AG10803 (cell line): ENCODE data around the gene FYB1.

Experiments
- DNase-seq: peaks from one replicate; pipeline ENCODE4 v3.0.0; 2010; ENCODE audit warnings: low read depth
- H3K4me3 ChIP-seq: 2 replicates; pipeline ENCODE4 v1.5.1; 2011; ENCODE audit warnings: mild to moderate bottlenecking, low read length, control low read depth
- TF ChIP-seq, protein P1 (sequence below): conservative IDR thresholded peaks from 2 replicates; pipeline ENCODE4 v1.5.1; 2011; ENCODE audit warnings: mild to moderate bottlenecking, low read length, control low read depth, inconsistent platforms

Gene FYB1

DNA sequence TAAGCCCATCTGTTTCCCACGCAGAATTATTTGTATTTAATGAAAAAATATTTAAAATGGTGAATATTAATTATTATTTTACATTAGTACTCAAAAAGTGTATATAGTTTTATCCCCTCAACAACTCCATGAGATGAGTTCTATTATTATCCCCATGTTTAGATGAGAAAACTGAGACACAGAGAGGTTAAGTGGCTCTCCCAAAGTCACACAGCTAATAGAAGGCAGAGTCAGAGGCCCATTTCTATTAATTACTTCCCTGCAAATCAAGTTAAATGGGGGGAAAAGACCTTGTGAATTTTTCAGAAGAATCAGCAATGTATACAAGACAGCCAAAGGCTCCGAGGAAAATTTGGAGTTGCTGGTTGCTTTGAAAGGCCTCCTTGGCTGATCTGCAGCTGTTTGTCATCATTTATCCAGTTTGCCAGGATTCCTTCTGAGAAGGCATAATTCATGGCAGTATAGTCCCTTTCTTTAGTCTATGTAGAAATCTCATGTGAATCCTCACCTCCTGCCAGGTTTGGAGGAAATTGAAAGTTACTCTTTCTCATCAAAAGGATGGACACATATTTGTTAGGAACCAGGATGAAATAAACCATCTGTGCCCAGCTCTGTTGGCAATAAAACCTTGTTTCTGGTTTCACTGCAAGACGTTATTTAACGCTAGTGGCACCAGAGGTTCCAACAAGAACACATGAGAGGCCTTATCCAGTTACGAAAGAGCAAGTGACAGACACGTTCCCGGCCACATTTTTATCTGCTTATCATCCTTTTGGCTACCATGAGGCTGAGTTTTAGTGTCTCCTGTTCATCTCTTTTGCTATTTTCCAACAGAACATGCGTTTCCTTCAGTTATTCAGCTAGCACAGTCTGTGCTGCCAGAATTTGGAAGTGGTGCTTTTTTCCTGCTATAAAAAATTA is 621 bp downstream of the FYB1 start:
- peak; percentile 45 for DNase-seq
- TF ChIP-seq, protein P1, sequence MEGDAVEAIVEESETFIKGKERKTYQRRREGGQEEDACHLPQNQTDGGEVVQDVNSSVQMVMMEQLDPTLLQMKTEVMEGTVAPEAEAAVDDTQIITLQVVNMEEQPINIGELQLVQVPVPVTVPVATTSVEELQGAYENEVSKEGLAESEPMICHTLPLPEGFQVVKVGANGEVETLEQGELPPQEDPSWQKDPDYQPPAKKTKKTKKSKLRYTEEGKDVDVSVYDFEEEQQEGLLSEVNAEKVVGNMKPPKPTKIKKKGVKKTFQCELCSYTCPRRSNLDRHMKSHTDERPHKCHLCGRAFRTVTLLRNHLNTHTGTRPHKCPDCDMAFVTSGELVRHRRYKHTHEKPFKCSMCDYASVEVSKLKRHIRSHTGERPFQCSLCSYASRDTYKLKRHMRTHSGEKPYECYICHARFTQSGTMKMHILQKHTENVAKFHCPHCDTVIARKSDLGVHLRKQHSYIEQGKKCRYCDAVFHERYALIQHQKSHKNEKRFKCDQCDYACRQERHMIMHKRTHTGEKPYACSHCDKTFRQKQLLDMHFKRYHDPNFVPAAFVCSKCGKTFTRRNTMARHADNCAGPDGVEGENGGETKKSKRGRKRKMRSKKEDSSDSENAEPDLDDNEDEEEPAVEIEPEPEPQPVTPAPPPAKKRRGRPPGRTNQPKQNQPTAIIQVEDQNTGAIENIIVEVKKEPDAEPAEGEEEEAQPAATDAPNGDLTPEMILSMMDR = no peak
- no peak overlapping the region for H3K4me3 ChIP-seq

DNA sequence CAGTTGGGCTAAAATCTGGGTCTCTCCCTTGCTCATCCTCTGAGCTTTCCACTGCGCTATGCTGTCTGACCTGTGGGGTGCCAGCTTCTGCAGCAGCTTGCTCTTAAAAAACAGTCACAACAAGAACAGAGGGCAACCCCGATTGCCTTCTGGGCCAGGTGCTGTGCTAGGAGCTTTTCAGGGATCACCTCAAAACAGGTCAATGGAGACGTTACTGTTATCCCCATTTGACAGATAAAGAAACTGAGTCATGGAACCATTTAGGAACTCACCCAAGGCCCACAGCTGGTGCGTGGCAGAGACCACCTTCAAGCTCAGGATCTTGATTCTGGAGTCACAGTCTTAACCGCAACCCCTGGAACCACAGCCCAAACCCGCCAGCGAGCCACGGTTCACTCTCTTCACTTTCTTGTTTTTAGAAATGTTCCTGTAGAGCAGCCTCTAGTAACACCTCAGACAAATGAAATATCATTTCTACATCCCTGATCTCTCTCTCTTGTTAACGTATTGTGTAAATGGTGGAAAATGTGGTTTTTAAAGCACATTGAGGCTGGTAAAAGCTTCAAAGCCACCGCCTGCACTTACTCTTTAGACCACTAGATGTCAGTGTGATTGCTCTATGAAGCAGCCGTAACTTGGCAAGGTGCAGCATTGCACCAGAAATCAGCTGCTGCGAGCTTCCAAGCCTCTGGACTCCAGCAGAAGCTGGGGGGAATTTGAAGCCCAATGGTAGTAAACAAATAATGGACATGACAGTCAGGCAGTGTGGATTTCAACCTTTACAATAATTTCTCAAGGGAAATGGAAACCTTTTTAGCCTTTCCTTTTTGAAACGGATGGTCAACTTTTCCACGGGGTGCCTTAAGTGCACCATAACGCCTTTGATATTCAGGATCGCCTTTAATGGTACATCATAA is 1.7 kb downstream of the FYB1 start:
- DNase-seq = peak; percentile 84
- H3K4me3 ChIP-seq = no peak overlapping the region

DNA sequence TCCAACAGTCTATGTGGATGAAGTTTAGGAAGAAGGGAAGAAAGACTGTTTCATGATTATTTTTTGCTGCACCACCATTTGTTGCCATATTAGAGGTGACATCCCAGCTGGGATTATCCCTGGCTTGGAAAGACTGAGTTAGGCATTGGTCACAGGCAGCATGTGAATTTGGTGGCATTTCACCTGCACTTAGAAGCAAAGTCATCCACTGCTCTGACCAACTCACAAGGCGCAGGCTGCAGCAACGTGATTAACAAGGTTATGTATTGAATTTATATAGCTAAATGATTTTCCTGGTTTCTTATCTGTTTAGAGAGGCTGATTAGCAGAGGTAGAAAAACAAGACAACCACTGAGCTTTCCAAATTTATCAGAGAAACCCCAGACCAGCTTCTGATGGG is 2.7 kb downstream of the FYB1 start:
- H3K4me3 ChIP-seq = no peak overlapping the region
- TF ChIP-seq, protein P1 = no peak
- DNase-seq = no peak

More for the DNA sequence above, 1.7 kb downstream of the FYB1 start:
- TF ChIP-seq, protein P1 = peak; percentile 96

DNA sequence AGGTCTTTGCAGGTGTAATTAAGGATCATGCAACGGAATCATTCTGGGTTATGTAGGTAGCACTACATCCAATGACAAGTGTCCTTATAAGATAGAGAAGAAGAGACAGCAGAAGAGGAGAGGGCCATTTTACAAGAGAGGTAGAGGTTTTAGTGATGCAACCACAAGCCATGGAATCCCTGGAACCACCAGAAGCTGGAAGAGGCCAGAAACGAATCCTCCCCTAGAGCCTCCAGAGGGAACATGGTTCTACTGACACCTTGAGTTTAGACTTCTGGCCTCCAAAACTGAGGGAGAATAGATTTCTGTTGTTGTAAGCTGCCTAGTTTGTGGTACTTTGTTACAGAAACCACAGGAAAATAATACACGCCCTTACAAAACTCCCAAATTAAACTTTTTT is 3.5 kb downstream of the FYB1 start:
- TF ChIP-seq, protein P1 = no peak
- DNase-seq = no peak
- H3K4me3 ChIP-seq = no peak overlapping the region

DNA sequence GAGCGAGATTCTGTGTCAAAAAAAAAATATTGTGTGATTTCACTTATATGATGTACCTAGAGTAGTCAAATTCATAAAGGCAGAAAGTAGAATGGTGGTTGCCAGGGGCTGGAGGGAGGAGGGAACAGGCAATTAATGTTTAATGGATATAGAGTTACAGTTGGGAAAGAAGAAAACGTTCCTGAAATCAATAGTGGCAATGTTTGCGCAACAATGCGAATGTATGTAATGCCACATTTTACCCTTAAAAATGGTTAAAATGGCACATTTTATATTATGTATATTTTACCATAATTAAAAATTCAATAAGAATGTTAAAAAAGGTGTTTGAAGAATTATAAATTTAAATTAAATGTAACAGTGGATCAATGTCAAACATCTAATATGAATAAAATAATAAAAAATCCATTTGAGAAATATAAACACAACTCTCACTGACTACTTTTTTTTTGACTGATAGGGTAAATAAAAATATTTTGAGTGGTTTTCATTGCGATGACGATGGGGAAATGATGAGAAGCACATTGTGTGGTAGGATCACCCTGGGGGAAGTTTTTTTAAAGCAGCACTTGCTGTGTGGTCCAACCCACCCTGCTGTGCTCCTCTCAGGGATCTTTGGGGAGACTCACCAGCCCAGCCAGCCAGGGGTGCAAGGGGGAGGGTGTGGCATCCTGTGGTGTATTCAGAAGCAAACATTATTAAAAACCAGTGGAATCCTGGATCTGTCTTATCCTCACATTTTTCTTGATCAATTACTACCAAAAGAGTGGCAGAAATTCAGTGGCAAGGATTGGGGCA is 4.3 kb downstream of the FYB1 start:
- TF ChIP-seq, protein P1 = no peak
- no peak for DNase-seq
- no peak overlapping the region for H3K4me3 ChIP-seq

DNA sequence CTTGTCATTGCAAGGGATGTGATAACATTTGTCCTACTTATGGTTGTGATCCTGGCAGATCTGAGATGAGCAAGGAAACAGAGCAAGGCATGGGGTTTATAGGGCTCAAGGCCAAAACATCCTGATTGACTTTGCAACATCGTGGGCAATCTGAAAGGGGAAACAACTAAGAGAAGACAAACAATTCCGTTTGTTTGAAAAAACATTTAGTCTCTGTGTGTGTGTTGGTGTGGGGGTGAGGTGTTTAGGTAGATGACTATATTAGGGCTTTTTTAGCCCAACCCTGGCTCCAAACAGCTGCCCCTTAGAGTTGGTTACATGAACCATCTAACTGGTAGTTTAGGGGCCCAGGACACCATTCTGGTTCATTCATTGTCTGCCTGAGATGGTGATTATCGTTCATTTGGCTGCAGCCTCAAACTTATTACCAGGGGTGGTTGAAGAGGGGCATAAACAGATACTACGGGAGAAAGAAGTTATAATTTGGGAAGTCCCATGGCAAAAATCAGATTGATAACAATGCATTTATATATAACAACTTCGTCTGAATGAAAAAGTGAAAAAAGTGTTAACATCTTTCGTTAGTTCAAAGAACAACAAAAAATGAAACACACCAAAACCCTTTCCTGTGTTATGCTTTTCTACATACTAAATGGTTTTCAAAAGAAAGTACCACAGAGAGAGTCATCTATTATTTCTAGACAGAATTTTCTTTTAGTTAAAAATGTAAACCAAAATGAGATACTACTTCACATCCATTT is 5.7 kb downstream of the FYB1 start:
- no peak overlapping the region for H3K4me3 ChIP-seq
- TF ChIP-seq, protein P1 = no peak
- no peak for DNase-seq
